GM18870 (cell line): ENCODE results near the gene RPS21.

Source experiments
- ATAC-seq: cut with Tn5 transposase; IDR thresholded peaks from one replicate; pipeline ENCODE4 v1.9.1; 2021; ENCODE audit warnings: moderate library complexity; ENCODE audit not compliant: unreplicated experiment

The RPS21 gene

GRCh38 chr20:62353289-62354030, 33.4 kb upstream of the RPS21 start:
- no peak for ATAC-seq

- ATAC-seq: no peak
These were observed 32.7 kb upstream of the RPS21 start for GRCh38 chr20:62354031-62354808.

- ATAC-seq: no peak
These were observed 32.0 kb upstream of the RPS21 start for GRCh38 chr20:62354811-62355341.

GRCh38 chr20:62355516-62355877, 31.4 kb upstream of the RPS21 start:
- no peak for ATAC-seq

GRCh38 chr20:62355878-62356588, 30.9 kb upstream of the RPS21 start:
- ATAC-seq: no peak

- no peak for ATAC-seq
These were observed 30.2 kb upstream of the RPS21 start for GRCh38 chr20:62356589-62357186.

GRCh38 chr20:62357187-62357667, 29.7 kb upstream of the RPS21 start:
- ATAC-seq: no peak

GRCh38 chr20:62357681-62358080, 29.2 kb upstream of the RPS21 start:
- ATAC-seq: no peak

- ATAC-seq: no peak
These were observed 28.5 kb upstream of the RPS21 start for GRCh38 chr20:62358171-62359042.

- no peak for ATAC-seq
These were observed 27.8 kb upstream of the RPS21 start for GRCh38 chr20:62359043-62359490.

- ATAC-seq: no peak
These were observed 27.3 kb upstream of the RPS21 start for GRCh38 chr20:62359491-62360121.

- no peak for ATAC-seq
These were observed 25.8 kb upstream of the RPS21 start for GRCh38 chr20:62360854-62361798.

GRCh38 chr20:62361799-62362589, 24.9 kb upstream of the RPS21 start:
- no peak for ATAC-seq

GRCh38 chr20:62362590-62362940, 24.3 kb upstream of the RPS21 start:
- no peak for ATAC-seq

- no peak for ATAC-seq
These were observed 23.6 kb upstream of the RPS21 start for GRCh38 chr20:62362991-62363919.
